ENCODE measurements around the gene FGF12.
A peak's percentile ranks its signal among the peaks of the same experiment; 100 is the strongest.

Gene FGF12

DNA sequence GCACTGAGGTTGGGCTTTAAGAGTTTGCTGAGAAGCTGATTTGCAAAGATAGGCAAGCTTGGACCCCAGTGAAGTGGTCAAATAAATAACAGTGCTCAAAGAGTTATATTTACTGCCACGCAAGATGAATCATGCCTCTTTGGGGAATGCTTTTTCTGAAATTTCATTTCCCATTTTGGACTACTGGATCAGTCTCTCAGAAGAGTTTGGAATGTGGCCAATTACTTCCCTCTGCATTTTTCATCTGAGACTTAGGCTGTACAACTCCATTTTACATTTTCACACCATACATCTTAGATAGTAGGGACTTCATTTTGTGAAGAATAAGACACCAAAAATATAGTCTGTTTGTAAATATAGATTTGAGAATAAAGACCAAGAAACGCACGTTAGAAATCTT lies 419.7 kb downstream of the FGF12 start:
- Histone ChIP-seq H2AFZ (ENCODE audit: low read length, unreplicated experiment) (no peak overlapping the region), H3K4me1 (ENCODE audit: control insufficient read depth, insufficient read depth, low read length, unreplicated experiment) (no peaks in the 10 kb centered on the region), H3K4me3 (ENCODE audit: low read depth, low read length) (no peak overlapping the region), H3K27me3 (ENCODE audit: insufficient read depth, low read length) (no peaks in the 10 kb centered on the region), H3K27ac (ENCODE audit: low read depth, low read length) (no peak overlapping the region), H3K79me2 (ENCODE audit: control insufficient read depth, insufficient read depth, low read length, unreplicated experiment) (no peaks in the 10 kb centered on the region), H3K36me3 (ENCODE audit: insufficient read depth, low read length) (no peaks in the 10 kb centered on the region)

DNA sequence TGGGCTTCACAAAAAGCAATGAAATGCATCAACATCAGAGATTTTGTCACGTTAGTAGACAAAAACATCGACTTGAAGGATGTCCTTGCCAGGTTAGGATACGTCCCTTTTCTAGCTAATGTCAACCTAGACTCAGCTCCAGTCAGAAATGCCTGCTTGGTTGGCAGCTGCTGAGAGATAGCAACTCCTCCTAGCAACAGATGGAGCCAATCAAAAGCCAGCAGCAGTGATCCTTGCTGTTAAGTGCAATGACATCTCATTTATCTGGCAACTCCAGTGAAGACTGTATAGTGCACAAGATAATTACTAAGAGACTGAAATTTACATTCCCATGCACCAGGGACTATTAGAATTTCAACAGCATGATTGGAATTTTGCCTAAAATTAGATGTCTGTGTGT lies 424.1 kb downstream of the FGF12 start:
- Histone ChIP-seq H3K79me2 (ENCODE audit: control insufficient read depth, insufficient read depth, low read length, unreplicated experiment) (no peaks in the 10 kb centered on the region), H3K27me3 (ENCODE audit: insufficient read depth, low read length) (no peaks in the 10 kb centered on the region), H3K36me3 (ENCODE audit: insufficient read depth, low read length) (no peaks in the 10 kb centered on the region), H3K4me1 (ENCODE audit: control insufficient read depth, insufficient read depth, low read length, unreplicated experiment) (no peaks in the 10 kb centered on the region), H3K4me3 (ENCODE audit: low read depth, low read length) (no peak overlapping the region), H2AFZ (ENCODE audit: low read length, unreplicated experiment) (no peak overlapping the region), H3K27ac (ENCODE audit: low read depth, low read length) (no peak overlapping the region)

DNA sequence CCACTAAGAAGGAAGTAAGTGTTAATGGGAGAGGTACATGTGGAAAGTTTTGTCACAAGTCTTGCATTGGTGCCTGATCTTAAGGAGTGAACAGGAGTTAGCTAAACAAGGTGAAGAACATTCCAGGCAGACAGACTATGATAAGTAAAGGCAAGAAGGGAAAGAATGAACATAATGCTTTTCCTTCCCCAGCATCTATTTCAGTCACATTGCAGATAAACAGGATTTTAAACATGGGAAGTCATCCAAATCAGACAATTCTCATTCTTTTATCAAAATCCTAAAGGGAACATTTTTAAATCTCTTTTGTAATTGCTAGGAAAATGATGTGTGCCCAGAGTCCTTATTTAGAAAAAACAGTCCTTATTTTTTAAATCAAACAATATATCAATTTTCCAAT lies 424.6 kb downstream of the FGF12 start:
- Histone ChIP-seq H3K4me3 (ENCODE audit: low read depth, low read length) (no peak overlapping the region), H3K27ac (ENCODE audit: low read depth, low read length) (no peak overlapping the region), H3K36me3 (ENCODE audit: insufficient read depth, low read length) (no peaks in the 10 kb centered on the region), H3K27me3 (ENCODE audit: insufficient read depth, low read length) (no peaks in the 10 kb centered on the region), H2AFZ (ENCODE audit: low read length, unreplicated experiment) (no peak overlapping the region), H3K4me1 (ENCODE audit: control insufficient read depth, insufficient read depth, low read length, unreplicated experiment) (no peaks in the 10 kb centered on the region), H3K79me2 (ENCODE audit: control insufficient read depth, insufficient read depth, low read length, unreplicated experiment) (no peaks in the 10 kb centered on the region)

DNA sequence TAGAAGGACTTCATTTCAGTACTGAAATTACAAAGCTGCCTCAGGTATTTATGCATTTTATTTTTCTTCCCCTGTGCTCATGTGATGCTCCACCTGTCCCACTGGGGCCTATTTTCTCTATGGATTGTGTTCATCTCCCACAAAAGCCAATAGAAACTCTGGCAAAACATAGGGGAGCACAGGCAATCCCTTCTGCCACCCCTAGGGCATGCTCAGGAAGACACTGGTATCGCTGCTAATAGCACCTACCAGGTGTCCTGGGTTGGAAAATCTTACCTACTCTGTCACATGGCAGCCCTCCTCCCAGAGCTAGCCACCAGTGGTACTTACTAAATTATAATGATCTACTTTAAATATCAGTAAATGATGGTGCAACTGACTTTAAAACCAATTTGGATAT lies 427.4 kb downstream of the FGF12 start:
- no peaks in the 10 kb centered on the region for H3K36me3 ChIP-seq (ENCODE audit: insufficient read depth, low read length)
- H2AFZ ChIP-seq (ENCODE audit: low read length, unreplicated experiment), result no peak overlapping the region
- no peak overlapping the region for H3K27ac ChIP-seq (ENCODE audit: low read depth, low read length)
- H3K79me2 ChIP-seq (ENCODE audit: control insufficient read depth, insufficient read depth, low read length, unreplicated experiment), result no peaks in the 10 kb centered on the region
- no peaks in the 10 kb centered on the region for H3K27me3 ChIP-seq (ENCODE audit: insufficient read depth, low read length)
- no peak overlapping the region for H3K4me3 ChIP-seq (ENCODE audit: low read depth, low read length)
- H3K4me1 ChIP-seq (ENCODE audit: control insufficient read depth, insufficient read depth, low read length, unreplicated experiment), result no peaks in the 10 kb centered on the region

DNA sequence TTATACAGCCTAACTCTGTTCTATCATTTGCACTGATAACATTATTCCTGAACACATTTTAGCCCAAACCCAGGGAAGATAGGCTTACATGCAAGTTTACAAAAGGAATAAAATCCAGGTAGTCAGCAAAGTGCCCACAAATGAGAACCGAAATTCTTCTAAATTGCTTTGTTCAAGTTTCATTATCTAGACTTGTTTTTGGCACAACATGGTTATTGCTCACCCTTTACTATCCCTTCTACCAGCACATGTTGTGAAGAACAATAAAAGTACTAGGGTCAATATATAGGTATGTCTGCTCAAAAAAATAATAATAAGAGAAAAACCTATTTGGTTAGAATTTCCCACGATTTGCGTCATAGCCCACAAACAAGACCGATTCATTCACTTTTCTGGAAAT lies 430.5 kb downstream of the FGF12 start:
- H2AFZ ChIP-seq (ENCODE audit: low read length, unreplicated experiment), result no peak overlapping the region
- H3K4me1 ChIP-seq (ENCODE audit: control insufficient read depth, insufficient read depth, low read length, unreplicated experiment), result no peaks in the 10 kb centered on the region
- H3K27ac ChIP-seq (ENCODE audit: low read depth, low read length), result no peak overlapping the region
- no peaks in the 10 kb centered on the region for H3K79me2 ChIP-seq (ENCODE audit: control insufficient read depth, insufficient read depth, low read length, unreplicated experiment)
- H3K4me3 ChIP-seq (ENCODE audit: low read depth, low read length), result no peak overlapping the region
- H3K27me3 ChIP-seq (ENCODE audit: insufficient read depth, low read length), result no peaks in the 10 kb centered on the region
- no peaks in the 10 kb centered on the region for H3K36me3 ChIP-seq (ENCODE audit: insufficient read depth, low read length)

DNA sequence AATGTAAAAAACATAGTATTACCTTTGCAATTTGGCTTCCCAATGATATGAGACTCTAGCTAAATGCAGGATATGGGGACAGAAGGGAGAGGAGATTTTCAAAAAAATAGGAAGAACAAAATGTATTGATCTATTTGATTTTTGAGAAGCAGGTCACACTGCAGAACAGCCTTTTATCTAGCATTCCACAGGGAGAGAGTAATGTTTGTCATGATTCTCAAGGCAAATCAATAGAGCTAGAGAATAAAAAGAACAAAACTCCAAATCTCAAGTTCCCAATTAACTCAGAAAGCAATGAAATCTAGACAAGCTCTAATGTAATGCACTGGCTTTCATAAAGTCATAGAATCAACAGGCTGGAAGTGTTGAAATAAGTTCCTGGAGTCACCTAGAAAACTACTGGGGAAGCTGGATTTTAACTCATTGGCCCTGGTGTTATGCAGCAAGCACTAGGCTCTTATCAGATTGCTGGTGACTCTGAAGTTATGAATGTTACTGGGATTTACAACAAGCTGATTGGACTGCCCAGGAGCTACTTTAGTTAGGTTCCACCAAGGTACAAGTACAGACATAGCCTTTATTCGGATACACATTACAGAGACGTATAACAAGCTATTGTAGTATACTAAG lies 442.8 kb downstream of the FGF12 start:
- Histone ChIP-seq H3K27me3 (ENCODE audit: insufficient read depth, low read length) (no peaks in the 10 kb centered on the region), H3K79me2 (ENCODE audit: control insufficient read depth, insufficient read depth, low read length, unreplicated experiment) (no peaks in the 10 kb centered on the region), H3K4me3 (ENCODE audit: low read depth, low read length) (no peak overlapping the region), H2AFZ (ENCODE audit: low read length, unreplicated experiment) (no peak overlapping the region), H3K4me1 (ENCODE audit: control insufficient read depth, insufficient read depth, low read length, unreplicated experiment) (no peaks in the 10 kb centered on the region), H3K36me3 (ENCODE audit: insufficient read depth, low read length) (no peaks in the 10 kb centered on the region), H3K27ac (ENCODE audit: low read depth, low read length) (no peak overlapping the region)

DNA sequence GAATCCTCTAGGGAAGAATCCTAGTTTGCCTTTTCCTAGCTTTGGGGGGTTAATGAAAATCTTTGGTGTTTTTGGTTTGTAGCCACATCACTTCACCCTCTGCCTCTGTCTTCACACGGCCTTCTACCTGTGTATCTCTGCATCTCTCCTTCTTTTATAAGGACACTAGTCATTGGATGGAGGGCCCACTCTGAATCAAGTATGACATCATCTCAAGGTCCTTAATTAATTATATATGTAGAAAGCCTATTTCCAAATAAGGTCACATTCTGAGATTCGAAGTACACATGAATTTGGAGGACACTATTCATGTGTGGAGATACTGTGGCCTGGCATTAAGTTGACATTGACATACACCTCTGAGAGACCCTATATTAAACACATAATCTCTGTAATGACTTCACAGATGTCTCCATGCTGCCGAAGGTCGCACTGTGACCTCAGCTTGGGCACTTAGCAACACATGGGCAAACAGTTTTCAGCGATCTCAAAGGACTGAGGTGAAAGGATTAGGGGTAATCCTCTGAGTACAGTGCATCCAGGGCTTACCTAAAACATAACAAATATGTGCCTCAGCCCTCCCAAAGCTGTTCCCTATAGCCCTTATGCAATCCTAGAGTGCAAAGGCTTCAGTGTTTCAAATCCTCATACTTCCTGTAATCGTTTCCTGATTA lies 446.0 kb downstream of the FGF12 start:
- Histone ChIP-seq H3K27me3 (ENCODE audit: insufficient read depth, low read length) (no peaks in the 10 kb centered on the region), H3K27ac (ENCODE audit: low read depth, low read length) (no peak overlapping the region), H3K36me3 (ENCODE audit: insufficient read depth, low read length) (no peaks in the 10 kb centered on the region), H2AFZ (ENCODE audit: low read length, unreplicated experiment) (no peak overlapping the region), H3K4me3 (ENCODE audit: low read depth, low read length) (no peak overlapping the region), H3K4me1 (ENCODE audit: control insufficient read depth, insufficient read depth, low read length, unreplicated experiment) (peaks cover 4% of the 10 kb centered on the region), H3K79me2 (ENCODE audit: control insufficient read depth, insufficient read depth, low read length, unreplicated experiment) (no peaks in the 10 kb centered on the region)

DNA sequence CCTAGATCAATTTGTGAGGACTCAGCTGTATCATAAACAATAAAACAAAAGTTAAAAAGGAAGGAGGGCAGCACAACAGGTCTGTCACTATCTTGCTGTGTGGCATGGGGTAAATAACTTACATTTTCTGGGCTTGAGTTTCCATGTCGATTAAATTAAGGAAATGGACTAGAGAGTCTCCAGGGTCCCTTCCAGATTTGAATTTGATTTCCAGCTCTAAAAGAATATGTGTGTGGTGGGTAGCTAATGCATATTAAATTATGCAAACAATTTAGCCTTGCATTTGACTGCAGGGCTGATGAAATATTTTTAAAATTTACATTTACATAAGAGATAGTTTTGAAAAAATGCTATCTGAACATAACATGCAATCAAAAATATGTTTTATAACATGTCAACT lies 447.7 kb downstream of the FGF12 start:
- Histone ChIP-seq H2AFZ (ENCODE audit: low read length, unreplicated experiment) (no peak overlapping the region), H3K27ac (ENCODE audit: low read depth, low read length) (no peak overlapping the region), H3K27me3 (ENCODE audit: insufficient read depth, low read length) (no peaks in the 10 kb centered on the region), H3K36me3 (ENCODE audit: insufficient read depth, low read length) (no peaks in the 10 kb centered on the region), H3K4me1 (ENCODE audit: control insufficient read depth, insufficient read depth, low read length, unreplicated experiment) (peaks cover 11% of the 10 kb centered on the region), H3K4me3 (ENCODE audit: low read depth, low read length) (no peak overlapping the region), H3K79me2 (ENCODE audit: control insufficient read depth, insufficient read depth, low read length, unreplicated experiment) (no peaks in the 10 kb centered on the region)

DNA sequence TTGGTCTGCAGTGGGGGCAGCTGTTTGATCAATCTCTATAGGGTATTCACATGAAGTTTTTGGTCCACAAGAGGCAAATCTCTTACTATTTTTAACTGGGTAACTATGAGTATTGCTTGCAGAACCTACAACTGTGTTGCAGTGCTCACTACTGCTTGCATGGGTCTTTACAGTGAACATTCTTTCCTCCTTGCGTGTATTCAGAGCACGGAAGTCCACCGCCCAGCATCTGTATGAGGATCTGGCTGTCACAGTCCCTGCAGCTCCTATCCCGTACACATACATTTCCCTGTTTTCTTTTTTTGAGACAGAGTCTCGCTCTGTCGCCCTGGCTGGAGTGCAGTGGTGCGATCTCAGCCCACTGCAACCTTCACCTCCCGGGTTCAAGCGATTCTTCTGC lies 449.9 kb downstream of the FGF12 start:
- Histone ChIP-seq H3K36me3 (ENCODE audit: insufficient read depth, low read length) (no peaks in the 10 kb centered on the region), H3K4me3 (ENCODE audit: low read depth, low read length) (no peak overlapping the region), H2AFZ (ENCODE audit: low read length, unreplicated experiment) (no peak overlapping the region), H3K79me2 (ENCODE audit: control insufficient read depth, insufficient read depth, low read length, unreplicated experiment) (no peaks in the 10 kb centered on the region), H3K4me1 (ENCODE audit: control insufficient read depth, insufficient read depth, low read length, unreplicated experiment) (peaks cover 11% of the 10 kb centered on the region), H3K27me3 (ENCODE audit: insufficient read depth, low read length) (no peaks in the 10 kb centered on the region), H3K27ac (ENCODE audit: low read depth, low read length) (no peak overlapping the region)

DNA sequence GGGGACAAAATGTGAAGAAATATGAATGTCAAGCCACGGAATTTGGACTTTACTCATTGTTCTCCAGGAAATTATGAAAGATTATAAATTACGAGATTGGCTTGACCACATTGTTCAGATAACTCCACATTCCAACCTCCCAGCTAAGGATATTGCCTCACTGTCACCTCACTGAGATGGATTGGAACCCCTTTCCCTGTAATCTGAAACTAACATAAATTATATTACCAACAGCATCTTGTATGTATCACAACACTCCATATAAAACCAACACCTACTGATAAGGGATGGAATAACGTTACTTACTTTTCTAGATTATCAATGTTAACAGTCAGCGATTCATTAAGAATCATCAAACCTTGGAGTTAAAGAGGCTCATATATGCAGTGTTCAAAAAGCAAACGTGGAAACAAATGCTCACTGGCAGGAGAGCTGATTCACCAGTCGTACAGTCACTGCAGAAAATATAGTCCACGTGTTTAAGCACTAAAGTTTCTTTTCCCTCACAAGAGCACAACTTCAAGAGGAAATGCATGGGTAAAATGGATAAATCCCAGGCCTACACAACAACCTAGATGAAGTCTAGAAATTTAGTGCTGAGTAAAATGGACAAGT lies 451.5 kb downstream of the FGF12 start:
- no peaks in the 10 kb centered on the region for H3K27me3 ChIP-seq (ENCODE audit: insufficient read depth, low read length)
- no peaks in the 10 kb centered on the region for H3K79me2 ChIP-seq (ENCODE audit: control insufficient read depth, insufficient read depth, low read length, unreplicated experiment)
- peaks cover 11% of the 10 kb centered on the region for H3K4me1 ChIP-seq (ENCODE audit: control insufficient read depth, insufficient read depth, low read length, unreplicated experiment)
- peak overlapping the region; percentile 25; the same call in 1 of the 2 replicates for H3K4me3 ChIP-seq (ENCODE audit: low read depth, low read length)
- peak overlapping the region; percentile 70 for H3K27ac ChIP-seq (ENCODE audit: low read depth, low read length)
- H2AFZ ChIP-seq (ENCODE audit: low read length, unreplicated experiment), result no peak overlapping the region
- no peaks in the 10 kb centered on the region for H3K36me3 ChIP-seq (ENCODE audit: insufficient read depth, low read length)

DNA sequence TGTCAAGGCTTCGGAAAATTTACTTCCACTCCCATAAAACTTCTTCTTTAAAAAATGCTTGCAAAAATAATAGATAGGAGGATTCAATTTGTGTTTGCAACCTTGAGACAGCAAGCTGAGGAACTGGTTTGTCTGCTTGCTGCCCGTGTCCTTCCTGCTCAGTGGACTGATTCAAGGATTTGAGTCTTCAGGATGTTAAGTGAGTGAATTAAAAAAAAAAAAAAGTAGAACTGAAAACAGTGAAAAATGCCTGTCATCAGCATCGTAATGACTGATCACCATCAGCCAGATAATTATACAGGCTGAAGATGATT lies 453.7 kb downstream of the FGF12 start:
- Histone ChIP-seq H3K27me3 (ENCODE audit: insufficient read depth, low read length) (no peaks in the 10 kb centered on the region), H3K36me3 (ENCODE audit: insufficient read depth, low read length) (no peaks in the 10 kb centered on the region), H3K4me3 (ENCODE audit: low read depth, low read length) (no peak overlapping the region), H3K4me1 (ENCODE audit: control insufficient read depth, insufficient read depth, low read length, unreplicated experiment) (peaks cover 11% of the 10 kb centered on the region), H3K27ac (ENCODE audit: low read depth, low read length) (no peak overlapping the region), H2AFZ (ENCODE audit: low read length, unreplicated experiment) (no peak overlapping the region), H3K79me2 (ENCODE audit: control insufficient read depth, insufficient read depth, low read length, unreplicated experiment) (no peaks in the 10 kb centered on the region)

Data from ACC112 (cell line).